H1 (cell line): ENCODE data around the gene GYS2. TPM values are rescaled to one million over a fixed set of nuclear protein-coding genes. Genes with fewer than 3 reads are reported as not detected.

Experiments used
- TCF12 ChIP-seq: IDR thresholded peaks from 2 replicates; pipeline ENCODE4 v1.6.1; 2011; ENCODE audit warnings: low read depth, mild to moderate bottlenecking, low read length
- polyA plus RNA-seq, 7 experiments: library from polyadenylated mRNA; depleted of rRNA in 3 of 7; stranded (reverse) in 5 of 7; unstranded in 2 of 7; fragments of >200 nt in 5 of 7; fragments of 200-250 nt in 2 of 7; gene quantifications; 1 replicate in 5 of 7; 2 replicates in 1 of 7; 4 replicates in 1 of 7; pipeline versions ENCODE4 v1.2.1 to v1.2.3, GENCODE V29; 2011 to 2013; ENCODE audit warnings: missing spikeins in 2 of 7, mixed read lengths in 2 of 7
- total RNA-seq: library from RNA; stranded (reverse); fragmentation: NEBNext Ultra II Directional; extraction: Animal tissue kit (Norgen Biotek cat#: 25700); gene quantifications from 2 replicates; pipeline ENCODE4 v1.2.1, GENCODE V29; 2021

GYS2 gene
- total and polyA plus RNA-seq, 2 of the 8 experiments (the other 6 are each of a cell fraction or from before 2014, with no cell fraction given), result not detected

DNA sequence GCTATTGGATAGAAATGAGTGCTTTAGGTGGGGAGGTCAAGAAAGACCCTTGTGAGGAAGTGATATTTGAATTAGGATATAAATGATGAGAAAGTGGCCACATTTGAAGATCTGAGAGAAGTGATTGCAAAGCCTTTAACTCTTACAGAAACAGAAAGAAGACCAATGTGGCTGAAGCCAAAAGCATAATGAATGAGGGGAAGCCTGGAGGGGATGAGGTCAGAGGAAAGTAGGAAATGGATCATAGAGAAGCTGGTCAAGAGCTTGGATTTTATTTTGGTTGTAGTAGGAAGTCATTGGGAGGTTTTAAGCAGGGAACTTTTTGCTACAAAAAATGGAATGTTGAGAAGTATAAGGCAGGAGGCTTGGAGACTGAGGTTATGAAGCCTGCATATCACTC is 3.5 kb upstream of the GYS2 start (continued):
- TF ChIP-seq TCF12, result no peak
- TF ChIP-seq, all 59 proteins: peak for 0
